Brain microvascular endothelial cell (primary cell): ENCODE measurements around the gene WASHC4.
"Not testable (repeated sequence)": the region's sequence is repeated elsewhere in the genome, so short reads cannot be mapped to it uniquely, and the experiment has no call there.

Experiments
- DNase-seq: peaks from one replicate; pipeline ENCODE4 v3.0.0-alpha.2; 2020
- H3K27ac ChIP-seq: fragments of 250-450 bp; sonication (Bioruptor Pico); 2 replicates; pipeline ENCODE4 v1.5.1; 2020; ENCODE audit warnings: mild to moderate bottlenecking, moderate library complexity
- H3K27me3 ChIP-seq: fragments of 250-450 bp; sonication (Bioruptor Pico); replicated peaks from 2 replicates; pipeline ENCODE4 v1.5.1; 2020; ENCODE audit warnings: mild to moderate bottlenecking
- H3K36me3 ChIP-seq: fragments of 250-450 bp; sonication (Bioruptor Pico); replicated peaks from 2 replicates; pipeline ENCODE4 v1.5.1; 2020; ENCODE audit warnings: mild to moderate bottlenecking
- H3K4me3 ChIP-seq: 2 replicates; pipeline ENCODE4 v1.5.1; 2011; ENCODE audit warnings: low read depth, mild to moderate bottlenecking, control low read depth, low read length, moderate library complexity
- CTCF ChIP-seq: IDR thresholded peaks from 2 replicates; pipeline ENCODE4 v1.5.1; 2011; ENCODE audit warnings: low read depth, mild to moderate bottlenecking, moderate library complexity, low read length, control low read depth, inconsistent platforms; ENCODE audit errors: missing control alignments
- in situ Hi-C: cut with HindIII; loops from 2 replicates; pipeline ENCODE4 v1.10.0; 2017; ENCODE audit warnings: low sequenced_read_pairs, low pct_ligation_motif_present

Gene WASHC4

GRCh38 chr12:105089817-105090216 is 17.7 kb upstream of the WASHC4 start:
- H3K27ac ChIP-seq, result no peak overlapping the region
- in situ Hi-C loops, result no loop called here
- no peak overlapping the region for H3K4me3 ChIP-seq
- DNase-seq, result no peak
- H3K36me3 ChIP-seq, result no peaks in the 10 kb centered on the region
- peaks cover 2% of the 10 kb centered on the region for H3K27me3 ChIP-seq
- TF ChIP-seq CTCF, result no peak

GRCh38 chr12:105090361-105090760 is 17.2 kb upstream of the WASHC4 start:
- Histone ChIP-seq H3K4me3 (no peak overlapping the region), H3K27ac (no peak overlapping the region), H3K36me3 (no peaks in the 10 kb centered on the region), H3K27me3 (peaks cover 2% of the 10 kb centered on the region)
- TF ChIP-seq CTCF, result no peak
- in situ Hi-C loops, result no loop called here
- no peak for DNase-seq

DNA sequence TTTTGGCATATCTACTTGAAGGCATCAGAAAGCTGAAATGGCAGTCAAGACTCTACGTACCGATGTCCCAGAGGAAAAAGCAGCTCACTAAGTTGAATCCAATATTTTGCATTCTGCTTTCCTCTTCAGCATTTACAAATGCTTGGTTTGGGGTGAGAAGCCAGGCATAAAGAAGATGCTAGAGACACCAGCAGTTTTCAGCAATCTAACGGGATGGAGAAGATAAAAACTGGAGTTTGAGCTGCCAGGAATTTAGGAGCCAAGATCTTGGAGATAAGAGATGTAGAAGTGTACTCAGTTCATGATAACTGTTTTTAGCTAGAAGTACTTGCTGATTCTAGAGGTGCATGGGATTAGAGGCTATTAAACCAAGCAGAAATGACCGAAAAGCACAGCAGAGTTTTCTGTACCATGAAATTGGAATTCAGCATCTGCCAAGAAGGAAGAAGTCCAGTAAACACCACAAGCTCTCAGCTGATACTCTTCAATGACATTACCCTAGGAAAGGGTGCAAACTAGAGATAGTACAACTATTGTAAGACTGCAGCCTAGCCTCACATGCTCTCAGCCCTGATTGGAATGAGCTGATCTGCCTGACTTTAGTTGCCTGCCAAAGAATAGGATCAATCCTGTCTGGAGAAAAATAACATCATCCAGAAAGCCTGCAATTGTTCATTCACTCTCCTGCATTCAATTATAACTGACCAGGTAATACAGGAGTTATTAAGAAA is 15.9 kb upstream of the WASHC4 start:
- H3K27me3 ChIP-seq, result peaks cover 2% of the 10 kb centered on the region
- DNase-seq, result no peak
- H3K4me3 ChIP-seq, result no peak overlapping the region
- in situ Hi-C loops, result no loop called here
- H3K27ac ChIP-seq, result no peak overlapping the region
- TF ChIP-seq CTCF, result no peak
- no peaks in the 10 kb centered on the region for H3K36me3 ChIP-seq

DNA sequence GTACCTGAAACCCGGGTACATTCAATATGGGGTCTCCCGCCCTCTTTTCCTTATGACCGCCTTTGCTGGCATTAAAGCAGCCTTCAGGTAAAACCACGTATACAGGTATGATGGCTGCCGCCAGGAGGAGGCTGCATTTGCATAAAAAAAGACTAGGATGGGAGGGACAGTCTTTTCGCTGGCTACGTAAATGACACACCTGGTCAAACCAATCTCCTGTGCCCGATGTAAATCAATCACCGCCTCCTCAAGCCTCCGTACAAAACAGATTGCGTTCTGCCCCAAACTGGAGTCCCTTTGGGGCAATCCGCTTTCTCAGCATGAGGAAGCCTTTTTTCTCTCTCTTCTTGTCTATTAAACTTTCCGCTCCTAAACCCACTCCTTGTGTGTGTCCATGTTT is 15.2 kb upstream of the WASHC4 start:
- Histone ChIP-seq H3K4me3 (no peak overlapping the region), H3K27ac (no peak overlapping the region), H3K36me3 (no peaks in the 10 kb centered on the region), H3K27me3 (peaks cover 2% of the 10 kb centered on the region)
- in situ Hi-C loops, result no loop called here
- DNase-seq, result no peak
- no peak for TF ChIP-seq CTCF

DNA sequence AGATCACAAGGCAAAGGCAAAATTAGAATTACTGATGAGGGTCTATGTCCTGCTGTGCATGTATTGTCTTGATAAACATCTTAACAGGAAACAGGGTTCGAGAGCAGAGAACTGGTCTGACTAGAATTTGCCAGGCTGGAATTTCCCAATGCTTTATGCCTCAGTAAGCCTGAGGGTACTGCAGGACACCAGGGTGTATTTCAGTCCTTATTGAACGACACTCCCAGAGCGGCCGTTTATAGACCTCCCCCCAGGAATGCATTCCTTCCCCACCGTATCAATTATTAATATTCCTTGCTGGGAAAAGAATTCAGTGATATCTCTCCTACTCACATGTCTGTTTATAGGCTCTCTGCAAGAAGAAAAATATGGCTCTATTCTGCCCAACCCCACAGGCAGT is 12.2 kb upstream of the WASHC4 start:
- H3K4me3 ChIP-seq, H3K27me3 ChIP-seq, H3K27ac ChIP-seq, DNase-seq, H3K36me3 ChIP-seq, in situ Hi-C loops: not testable (repeated sequence)

- no peak for TF ChIP-seq CTCF
- no peaks in the 10 kb centered on the region for H3K27me3 ChIP-seq
- in situ Hi-C loops, result no loop called here
- H3K36me3 ChIP-seq, result no peaks in the 10 kb centered on the region
- no peak overlapping the region for H3K4me3 ChIP-seq
- no peak for DNase-seq
- no peak overlapping the region for H3K27ac ChIP-seq
These were observed 8.2 kb upstream of the WASHC4 start for GRCh38 chr12:105099356-105099755.
